ENCODE data around the gene SLC6A19.

DNA sequence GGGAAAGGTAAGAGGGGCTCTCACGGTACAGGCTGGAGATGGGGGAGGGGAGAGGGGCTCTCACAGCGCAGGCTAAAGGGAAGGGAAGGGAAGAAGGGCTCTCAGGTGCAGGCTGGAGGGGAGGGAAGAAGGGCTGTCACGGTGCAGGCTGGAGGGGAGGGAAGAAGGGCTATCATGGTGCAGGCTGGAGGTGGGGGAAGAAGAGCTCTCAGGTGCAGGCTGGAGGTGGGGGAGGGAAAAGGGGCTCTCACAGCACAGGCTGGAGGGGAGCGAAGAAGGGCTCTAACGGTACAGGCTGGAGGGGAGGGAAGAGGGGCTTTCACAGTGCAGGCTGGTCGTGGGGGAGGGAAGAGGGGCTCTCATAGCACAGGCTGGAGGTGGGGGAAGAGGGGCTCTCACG, 28.4 kb downstream of the SLC6A19 start:
- no peak for TF ChIP-seq POLR2A (IDR thresholded peaks at IDR 0.05; ENCODE audit: low read length)
- TF ChIP-seq GATA1 (IDR thresholded peaks at IDR 0.05; ENCODE audit: low read depth, low read length), result no peak

Measured in erythroblast (primary cell).